ENCODE results near the gene SLC66A1.

- TF ChIP-seq, protein P1, sequence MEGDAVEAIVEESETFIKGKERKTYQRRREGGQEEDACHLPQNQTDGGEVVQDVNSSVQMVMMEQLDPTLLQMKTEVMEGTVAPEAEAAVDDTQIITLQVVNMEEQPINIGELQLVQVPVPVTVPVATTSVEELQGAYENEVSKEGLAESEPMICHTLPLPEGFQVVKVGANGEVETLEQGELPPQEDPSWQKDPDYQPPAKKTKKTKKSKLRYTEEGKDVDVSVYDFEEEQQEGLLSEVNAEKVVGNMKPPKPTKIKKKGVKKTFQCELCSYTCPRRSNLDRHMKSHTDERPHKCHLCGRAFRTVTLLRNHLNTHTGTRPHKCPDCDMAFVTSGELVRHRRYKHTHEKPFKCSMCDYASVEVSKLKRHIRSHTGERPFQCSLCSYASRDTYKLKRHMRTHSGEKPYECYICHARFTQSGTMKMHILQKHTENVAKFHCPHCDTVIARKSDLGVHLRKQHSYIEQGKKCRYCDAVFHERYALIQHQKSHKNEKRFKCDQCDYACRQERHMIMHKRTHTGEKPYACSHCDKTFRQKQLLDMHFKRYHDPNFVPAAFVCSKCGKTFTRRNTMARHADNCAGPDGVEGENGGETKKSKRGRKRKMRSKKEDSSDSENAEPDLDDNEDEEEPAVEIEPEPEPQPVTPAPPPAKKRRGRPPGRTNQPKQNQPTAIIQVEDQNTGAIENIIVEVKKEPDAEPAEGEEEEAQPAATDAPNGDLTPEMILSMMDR (IDR thresholded peaks at IDR 0.05) = no peak
- no peak for TF ChIP-seq POLR2A (IDR thresholded peaks at IDR 0.05)
Observed at GRCh38 chr1:19345391-19345790, 33.3 kb downstream of the SLC66A1 start.
